ENCODE results near the gene LMNA. TPM values are rescaled to one million over a fixed set of nuclear protein-coding genes. Genes with fewer than 3 reads are reported as not detected.

The LMNA gene
- total and polyA plus RNA-seq, 2 experiments from 2014 or later = 208 to 345 TPM

DNA sequence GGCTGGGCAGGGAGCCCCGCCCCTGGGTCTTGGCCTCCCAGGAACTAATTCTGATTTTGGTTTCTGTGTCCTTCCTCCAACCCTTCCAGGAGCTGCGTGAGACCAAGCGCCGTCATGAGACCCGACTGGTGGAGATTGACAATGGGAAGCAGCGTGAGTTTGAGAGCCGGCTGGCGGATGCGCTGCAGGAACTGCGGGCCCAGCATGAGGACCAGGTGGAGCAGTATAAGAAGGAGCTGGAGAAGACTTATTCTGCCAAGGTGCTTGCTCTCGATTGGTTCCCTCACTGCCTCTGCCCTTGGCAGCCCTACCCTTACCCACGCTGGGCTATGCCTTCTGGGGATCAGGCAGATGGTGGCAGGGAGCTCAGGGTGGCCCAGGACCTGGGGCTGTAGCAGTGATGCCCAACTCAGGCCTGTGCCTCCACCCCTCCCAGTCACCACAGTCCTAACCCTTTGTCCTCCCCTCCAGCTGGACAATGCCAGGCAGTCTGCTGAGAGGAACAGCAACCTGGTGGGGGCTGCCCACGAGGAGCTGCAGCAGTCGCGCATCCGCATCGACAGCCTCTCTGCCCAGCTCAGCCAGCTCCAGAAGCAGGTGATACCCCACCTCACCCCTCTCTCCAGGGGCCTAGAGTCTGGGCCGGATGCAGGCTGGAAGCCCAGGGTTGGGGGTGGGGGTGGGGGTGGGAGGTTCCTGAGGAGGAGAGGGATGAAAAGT, 20.4 kb downstream of the LMNA start:
- Histone ChIP-seq H2AFZ (no peak overlapping the region), H3K27ac (no peak overlapping the region), H3K36me3 (replicated peaks; ENCODE audit: insufficient read depth, low read depth) (no peaks in the 10 kb centered on the region)

DNA sequence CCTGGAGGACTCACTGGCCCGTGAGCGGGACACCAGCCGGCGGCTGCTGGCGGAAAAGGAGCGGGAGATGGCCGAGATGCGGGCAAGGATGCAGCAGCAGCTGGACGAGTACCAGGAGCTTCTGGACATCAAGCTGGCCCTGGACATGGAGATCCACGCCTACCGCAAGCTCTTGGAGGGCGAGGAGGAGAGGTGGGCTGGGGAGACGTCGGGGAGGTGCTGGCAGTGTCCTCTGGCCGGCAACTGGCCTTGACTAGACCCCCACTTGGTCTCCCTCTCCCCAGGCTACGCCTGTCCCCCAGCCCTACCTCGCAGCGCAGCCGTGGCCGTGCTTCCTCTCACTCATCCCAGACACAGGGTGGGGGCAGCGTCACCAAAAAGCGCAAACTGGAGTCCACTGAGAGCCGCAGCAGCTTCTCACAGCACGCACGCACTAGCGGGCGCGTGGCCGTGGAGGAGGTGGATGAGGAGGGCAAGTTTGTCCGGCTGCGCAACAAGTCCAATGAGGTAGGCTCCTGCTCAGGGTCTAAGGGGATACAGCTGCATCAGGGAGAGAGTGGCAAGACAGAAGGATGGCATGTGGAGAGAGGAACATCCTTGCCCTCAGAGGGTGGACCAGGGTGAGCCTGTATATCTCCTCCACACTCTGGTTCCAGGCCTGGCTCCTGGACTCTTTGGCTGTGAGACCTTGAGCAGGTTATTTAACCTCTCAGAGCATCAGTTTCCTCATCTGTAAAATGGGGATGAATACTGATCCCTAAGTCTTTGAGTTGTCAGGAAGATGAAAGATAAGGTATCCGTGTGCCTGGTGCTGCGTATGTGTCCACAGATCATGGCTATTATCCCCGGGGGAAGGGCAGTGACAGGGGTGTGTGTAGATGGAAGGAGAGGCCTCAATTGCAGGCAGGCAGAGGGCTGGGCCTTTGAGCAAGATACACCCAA, 21.7 kb downstream of the LMNA start:
- Histone ChIP-seq H3K79me2 (peaks cover 15% of the 10 kb centered on the region), H3K4me3 (no peak overlapping the region), H3K27me3 (no peaks in the 10 kb centered on the region), H3K27ac (no peak overlapping the region), H4K20me1 (ENCODE audit: insufficient read depth, poor library complexity, severe bottlenecking) (no peaks in the 10 kb centered on the region), H3K9me3 (ENCODE audit: low read depth) (no peaks in the 10 kb centered on the region), H3K4me1 (ENCODE audit: insufficient read depth) (no peaks in the 10 kb centered on the region), H3K4me2 (no peak overlapping the region), H3K36me3 (replicated peaks; ENCODE audit: insufficient read depth, low read depth) (no peaks in the 10 kb centered on the region), H2AFZ (no peak overlapping the region), H3K9me2 (replicated peaks; ENCODE audit: insufficient read depth) (no peaks in the 10 kb centered on the region)
- WGBS (ENCODE audit: low lambda C conversion rate, missing lambda C conversion rate) = 96% methylated on average over 33 of the region's 34 CpGs
- no peak for DNase-seq (ENCODE audit: low spot score)
- TF ChIP-seq, protein P1, sequence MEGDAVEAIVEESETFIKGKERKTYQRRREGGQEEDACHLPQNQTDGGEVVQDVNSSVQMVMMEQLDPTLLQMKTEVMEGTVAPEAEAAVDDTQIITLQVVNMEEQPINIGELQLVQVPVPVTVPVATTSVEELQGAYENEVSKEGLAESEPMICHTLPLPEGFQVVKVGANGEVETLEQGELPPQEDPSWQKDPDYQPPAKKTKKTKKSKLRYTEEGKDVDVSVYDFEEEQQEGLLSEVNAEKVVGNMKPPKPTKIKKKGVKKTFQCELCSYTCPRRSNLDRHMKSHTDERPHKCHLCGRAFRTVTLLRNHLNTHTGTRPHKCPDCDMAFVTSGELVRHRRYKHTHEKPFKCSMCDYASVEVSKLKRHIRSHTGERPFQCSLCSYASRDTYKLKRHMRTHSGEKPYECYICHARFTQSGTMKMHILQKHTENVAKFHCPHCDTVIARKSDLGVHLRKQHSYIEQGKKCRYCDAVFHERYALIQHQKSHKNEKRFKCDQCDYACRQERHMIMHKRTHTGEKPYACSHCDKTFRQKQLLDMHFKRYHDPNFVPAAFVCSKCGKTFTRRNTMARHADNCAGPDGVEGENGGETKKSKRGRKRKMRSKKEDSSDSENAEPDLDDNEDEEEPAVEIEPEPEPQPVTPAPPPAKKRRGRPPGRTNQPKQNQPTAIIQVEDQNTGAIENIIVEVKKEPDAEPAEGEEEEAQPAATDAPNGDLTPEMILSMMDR (IDR thresholded peaks at IDR 0.05; ENCODE audit: poor library complexity) = no peak
- TF ChIP-seq EZH2phosphoT487 (IDR thresholded peaks at IDR 0.05; ENCODE audit: low read depth, severe bottlenecking, unreplicated experiment) = no peak
- TF ChIP-seq EZH2 (IDR thresholded peaks at IDR 0.05; ENCODE audit: borderline replicate concordance) = no peak

More for the DNA sequence above, 20.4 kb downstream of the LMNA start:
- WGBS (ENCODE audit: low lambda C conversion rate, missing lambda C conversion rate) = 96% methylated on average over 18 of the region's 18 CpGs
- no peak overlapping the region for H3K4me3 ChIP-seq
- no peak overlapping the region for H3K4me2 ChIP-seq
- DNase-seq (ENCODE audit: low spot score) = no peak
- peaks cover 21% of the 10 kb centered on the region for H3K79me2 ChIP-seq
- no peaks in the 10 kb centered on the region for H4K20me1 ChIP-seq (ENCODE audit: insufficient read depth, poor library complexity, severe bottlenecking)
- H3K9me2 ChIP-seq (replicated peaks; ENCODE audit: insufficient read depth) = no peaks in the 10 kb centered on the region
- no peaks in the 10 kb centered on the region for H3K27me3 ChIP-seq
- H3K4me1 ChIP-seq (ENCODE audit: insufficient read depth) = peaks cover 2% of the 10 kb centered on the region
- no peaks in the 10 kb centered on the region for H3K9me3 ChIP-seq (ENCODE audit: low read depth)
- no peak for TF ChIP-seq EZH2phosphoT487 (IDR thresholded peaks at IDR 0.05; ENCODE audit: low read depth, severe bottlenecking, unreplicated experiment)
- TF ChIP-seq, protein P1 (IDR thresholded peaks at IDR 0.05; ENCODE audit: poor library complexity) = no peak
- no peak for TF ChIP-seq EZH2 (IDR thresholded peaks at IDR 0.05; ENCODE audit: borderline replicate concordance)

DNA sequence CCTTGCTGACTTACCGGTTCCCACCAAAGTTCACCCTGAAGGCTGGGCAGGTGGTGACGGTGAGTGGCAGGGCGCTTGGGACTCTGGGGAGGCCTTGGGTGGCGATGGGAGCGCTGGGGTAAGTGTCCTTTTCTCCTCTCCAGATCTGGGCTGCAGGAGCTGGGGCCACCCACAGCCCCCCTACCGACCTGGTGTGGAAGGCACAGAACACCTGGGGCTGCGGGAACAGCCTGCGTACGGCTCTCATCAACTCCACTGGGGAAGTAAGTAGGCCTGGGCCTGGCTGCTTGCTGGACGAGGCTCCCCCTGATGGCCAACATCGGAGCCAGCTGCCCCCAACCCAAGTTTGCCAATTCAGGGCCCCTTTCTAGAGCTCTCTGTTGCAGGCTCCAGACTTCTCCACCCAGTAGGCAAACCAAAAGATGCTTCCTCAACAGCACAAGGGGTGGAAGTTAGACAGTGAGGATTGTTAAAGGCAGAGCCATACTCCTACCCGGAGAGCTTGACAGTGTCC, 22.5 kb downstream of the LMNA start:
- Histone ChIP-seq H3K9me3 (ENCODE audit: low read depth) (no peaks in the 10 kb centered on the region), H3K36me3 (replicated peaks; ENCODE audit: insufficient read depth, low read depth) (no peaks in the 10 kb centered on the region), H3K4me1 (ENCODE audit: insufficient read depth) (no peaks in the 10 kb centered on the region), H3K27me3 (no peaks in the 10 kb centered on the region), H3K4me2 (no peak overlapping the region), H2AFZ (no peak overlapping the region), H4K20me1 (ENCODE audit: insufficient read depth, poor library complexity, severe bottlenecking) (no peaks in the 10 kb centered on the region), H3K9me2 (replicated peaks; ENCODE audit: insufficient read depth) (no peaks in the 10 kb centered on the region), H3K4me3 (no peak overlapping the region), H3K79me2 (peaks cover 7% of the 10 kb centered on the region), H3K27ac (no peak overlapping the region)
- WGBS (ENCODE audit: low lambda C conversion rate, missing lambda C conversion rate) = 81% methylated on average over 12 of the region's 12 CpGs
- no peak for TF ChIP-seq EZH2 (IDR thresholded peaks at IDR 0.05; ENCODE audit: borderline replicate concordance)
- TF ChIP-seq, protein P1 (IDR thresholded peaks at IDR 0.05; ENCODE audit: poor library complexity) = peak; percentile 13
- DNase-seq (ENCODE audit: low spot score) = no peak

Data from hepatocyte (in vitro differentiated cells).